Dedifferentiated amniotic fluid mesenchymal stem cell (primary cell): ENCODE measurements around the gene PARVA.

Experiments
- DNase-seq: peaks from one replicate; pipeline ENCODE4 v3.0.0-alpha.2; 2016; ENCODE audit errors: extremely low spot score

The PARVA gene

DNA sequence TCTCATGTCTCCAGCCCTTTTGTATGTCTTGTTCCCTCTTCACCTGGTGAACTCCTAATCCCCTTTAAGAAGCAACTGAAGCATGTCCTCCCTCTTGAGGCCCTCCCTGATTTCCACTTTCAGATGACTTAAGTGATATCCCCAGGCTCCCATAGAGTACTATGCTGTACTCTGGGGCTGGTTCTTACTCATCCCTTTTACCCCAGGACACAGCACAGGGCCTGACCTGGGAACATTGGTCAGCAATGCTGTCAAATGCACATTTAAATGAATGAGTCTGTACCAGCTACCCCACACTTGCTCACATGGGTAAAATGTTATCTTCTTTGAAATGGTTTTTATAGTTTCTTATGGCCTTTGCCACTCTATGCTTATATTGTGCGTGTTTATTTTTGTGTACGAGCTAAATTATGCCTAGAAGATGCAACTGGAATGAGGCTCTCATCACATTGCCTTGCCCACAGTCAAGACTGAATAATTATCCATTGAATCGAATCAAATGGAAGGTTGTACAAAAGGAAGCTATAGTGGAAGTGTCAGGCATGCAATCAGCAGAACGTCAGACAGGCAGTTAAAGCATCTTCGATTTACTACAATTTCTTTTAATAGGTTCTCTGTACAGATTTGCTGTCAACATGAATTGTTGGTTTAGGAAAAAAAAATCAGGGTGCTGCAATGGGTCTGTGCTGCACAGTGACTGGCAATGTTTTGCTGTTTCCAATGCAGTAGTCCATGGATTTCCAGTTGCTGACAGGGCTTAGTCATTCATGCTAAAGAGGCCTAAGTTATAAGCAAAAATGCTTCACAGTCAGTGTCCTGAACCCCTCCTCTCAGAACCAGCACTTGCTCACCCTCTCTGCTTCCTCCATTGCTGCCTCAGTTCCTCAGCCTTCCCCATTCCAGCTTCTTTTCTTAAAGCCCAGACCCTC is 79.5 kb downstream of the PARVA start:
- peak; percentile 34 for DNase-seq

DNA sequence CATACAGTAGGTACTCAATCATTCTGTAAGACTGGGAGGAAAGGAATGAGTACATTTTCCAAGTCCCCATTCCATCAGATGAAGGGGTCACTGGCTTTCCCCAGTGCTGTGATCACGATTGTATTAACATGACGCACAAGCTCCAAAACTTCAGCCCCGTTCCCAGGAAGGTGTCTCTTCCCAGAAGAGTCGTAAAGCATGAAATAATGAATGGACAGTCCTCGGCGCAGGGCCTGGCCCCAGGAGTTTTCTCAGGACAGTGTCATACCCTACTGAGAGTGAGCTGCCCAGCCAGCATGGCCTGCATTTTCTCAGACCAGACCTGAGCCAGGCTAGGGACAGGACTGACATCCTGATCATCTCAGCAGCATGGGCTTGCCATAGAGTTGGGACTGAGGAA is 80.7 kb downstream of the PARVA start:
- no peak for DNase-seq

DNA sequence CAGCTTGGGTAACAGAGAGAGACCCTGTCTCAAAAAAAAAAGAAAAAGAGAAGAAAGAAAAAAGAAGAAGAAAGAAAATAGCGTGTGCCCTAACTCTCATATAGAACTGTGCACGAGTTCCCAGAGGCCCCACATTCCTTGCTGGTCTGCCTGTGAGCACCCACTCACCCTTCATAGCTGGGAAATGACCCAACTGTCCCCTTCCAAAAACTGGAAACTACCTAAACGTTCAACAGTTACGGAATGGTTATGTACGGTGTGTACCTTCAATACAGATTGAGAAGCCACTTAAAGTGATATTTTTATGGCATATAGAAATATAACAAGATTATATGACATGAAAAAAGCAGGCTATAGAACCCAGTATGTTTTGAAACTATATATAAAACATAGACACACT is 82.0 kb downstream of the PARVA start:
- DNase-seq = no peak

DNA sequence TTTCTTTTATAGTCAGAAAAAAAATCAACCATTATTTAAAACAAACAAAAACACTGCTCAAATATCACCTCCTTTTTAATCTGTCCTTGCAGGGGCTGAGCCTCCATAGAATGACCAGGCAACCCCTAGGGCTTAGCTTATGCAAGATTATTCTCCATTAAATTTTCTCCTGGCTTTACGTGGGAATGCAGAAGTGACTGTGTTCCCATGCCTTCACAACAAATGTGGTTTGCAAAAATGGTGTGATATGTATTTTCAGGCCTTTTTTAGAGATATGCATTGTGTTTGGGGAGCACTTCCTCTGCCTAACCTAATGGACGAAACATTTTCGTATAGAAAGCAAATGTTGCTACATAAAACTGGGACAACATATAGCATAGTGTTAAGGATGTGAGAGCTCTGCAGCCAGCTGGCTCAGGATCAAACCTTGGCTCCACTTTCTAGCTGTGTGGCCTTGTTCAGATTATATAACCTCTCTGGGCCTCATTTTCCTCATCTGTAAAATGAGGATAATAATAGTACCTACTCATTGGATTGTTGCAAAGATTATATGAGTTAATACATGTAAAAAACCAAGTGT is 82.6 kb downstream of the PARVA start:
- DNase-seq = no peak

DNA sequence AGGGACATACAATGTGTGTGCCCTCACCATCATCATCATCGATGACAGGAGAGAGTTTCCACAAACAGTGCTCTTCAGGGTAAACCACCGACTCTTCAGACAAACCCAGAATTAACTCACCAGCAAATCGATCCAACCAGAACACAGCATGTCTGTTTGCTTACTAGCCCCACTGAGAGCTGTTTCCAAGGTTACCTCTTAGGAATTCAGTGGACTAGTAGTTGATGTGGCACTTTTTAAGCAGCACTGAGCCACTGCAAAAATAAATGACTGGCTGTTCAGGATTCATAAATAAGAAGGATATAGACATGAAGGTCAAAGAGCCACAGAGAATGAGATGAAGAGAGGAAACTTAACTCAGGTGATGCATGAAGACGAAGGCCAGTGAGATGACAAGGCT is 83.1 kb downstream of the PARVA start:
- DNase-seq = no peak

DNA sequence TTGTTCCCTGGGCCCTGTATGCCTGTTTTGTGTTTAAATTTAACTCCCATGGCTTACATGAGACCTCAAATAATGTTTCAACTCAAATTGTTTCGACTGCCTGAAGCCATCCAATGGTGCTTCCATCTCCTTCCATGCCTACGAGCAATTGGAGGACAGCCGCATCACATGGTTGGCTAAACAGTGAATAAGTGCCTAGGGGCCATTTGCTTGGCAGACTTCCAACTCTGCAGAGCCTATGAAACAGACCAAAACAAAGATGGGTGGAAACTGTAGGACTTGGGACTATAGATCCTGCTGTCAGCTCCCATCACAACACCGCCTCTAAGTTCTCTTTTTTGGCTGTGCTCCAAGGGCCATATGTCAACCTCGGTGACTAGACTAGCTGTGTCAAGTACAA is 84.1 kb downstream of the PARVA start:
- DNase-seq = no peak

DNA sequence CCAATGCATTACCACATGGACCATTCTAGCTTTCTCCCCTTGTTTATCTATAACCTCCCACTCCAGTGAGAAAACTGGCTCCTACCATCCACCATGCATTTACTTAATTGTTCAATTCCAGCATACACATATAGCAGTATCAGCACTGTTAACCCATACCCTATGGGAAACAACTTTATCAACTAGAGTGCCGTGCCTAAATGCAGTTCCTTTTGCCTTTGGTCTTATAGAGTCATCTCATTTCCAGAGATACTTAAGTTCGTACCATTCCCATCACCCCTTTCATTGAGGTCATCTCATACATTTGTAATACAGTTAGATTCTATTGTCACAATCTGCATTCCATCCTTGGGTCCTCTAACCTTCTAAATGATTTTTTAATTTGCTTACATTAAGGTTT is 86.9 kb downstream of the PARVA start:
- DNase-seq = no peak

DNA sequence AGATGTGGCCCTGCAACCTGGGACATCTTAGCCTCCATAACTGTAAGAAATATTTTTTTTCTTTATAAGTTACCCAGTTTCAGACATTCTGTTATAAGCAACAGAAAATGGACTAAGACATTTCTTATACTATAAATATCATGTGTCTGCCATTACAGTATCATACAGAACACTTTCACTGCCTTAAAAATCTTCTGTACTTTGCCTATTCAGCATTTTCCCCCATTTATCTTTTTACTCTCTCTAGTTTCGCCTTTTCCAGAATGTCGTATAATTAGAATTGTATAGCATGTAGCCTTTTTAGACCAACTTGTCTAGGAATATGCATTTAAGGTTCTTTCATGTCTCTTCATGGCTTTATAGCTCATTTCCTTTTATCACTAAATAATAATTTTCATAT is 88.0 kb downstream of the PARVA start:
- no peak for DNase-seq

DNA sequence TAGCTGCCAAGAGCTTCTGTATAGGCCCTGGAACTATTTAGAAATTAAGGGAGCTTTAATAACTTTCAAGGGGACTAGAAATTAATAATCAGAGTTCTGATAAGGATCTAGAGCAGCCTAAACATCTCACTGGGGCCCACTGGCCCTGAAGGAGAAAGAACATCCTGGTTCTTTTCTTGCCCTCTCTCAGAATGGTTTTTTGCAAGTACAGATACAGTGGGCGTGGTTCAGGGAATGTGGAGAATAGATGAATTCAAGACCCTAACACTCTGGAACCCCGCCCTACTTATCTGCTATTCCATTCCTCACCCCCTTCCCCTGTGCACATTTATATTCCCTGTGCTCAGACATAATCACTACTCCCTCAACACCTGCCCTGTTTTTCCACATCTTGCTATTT is 90.2 kb downstream of the PARVA start:
- no peak for DNase-seq

DNA sequence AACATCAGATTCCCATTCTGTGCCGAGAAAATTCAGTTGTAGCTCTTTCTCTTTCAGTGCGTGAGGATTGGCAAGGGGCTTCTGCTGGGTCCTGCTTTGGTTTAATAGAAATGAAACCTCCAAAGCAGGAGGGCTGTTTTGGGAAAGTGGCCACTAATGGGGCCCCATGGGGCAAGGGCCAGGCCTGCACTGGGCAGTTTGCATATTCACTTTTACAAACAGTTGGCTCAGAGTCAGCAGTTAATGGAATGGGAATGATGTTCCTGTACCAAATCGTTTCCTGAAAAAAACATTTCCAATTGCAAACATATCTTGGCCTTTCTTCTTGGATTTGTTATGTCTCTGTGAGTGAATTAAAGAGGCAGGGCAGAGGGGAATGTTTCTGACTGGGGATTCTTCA is 92.1 kb downstream of the PARVA start:
- DNase-seq = no peak

DNA sequence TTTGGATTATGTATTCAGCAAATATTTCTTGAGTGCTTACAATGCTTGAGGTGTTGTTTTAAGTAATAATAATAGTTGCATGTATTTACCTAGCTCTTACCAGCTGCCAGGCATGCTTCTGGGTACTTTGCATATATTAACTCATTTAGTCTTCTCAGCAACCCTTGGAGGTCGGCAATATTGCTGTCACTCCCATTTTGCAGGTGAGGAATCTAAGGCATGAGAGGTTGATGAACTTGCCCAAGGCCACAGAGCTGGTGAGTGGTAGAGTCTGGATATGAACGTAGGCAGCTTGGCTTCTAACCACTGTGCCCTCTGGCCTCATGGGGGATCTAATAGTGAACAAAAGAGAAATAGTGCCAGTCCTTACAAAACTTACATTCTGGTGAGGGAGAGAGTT is 92.9 kb downstream of the PARVA start:
- no peak for DNase-seq

DNA sequence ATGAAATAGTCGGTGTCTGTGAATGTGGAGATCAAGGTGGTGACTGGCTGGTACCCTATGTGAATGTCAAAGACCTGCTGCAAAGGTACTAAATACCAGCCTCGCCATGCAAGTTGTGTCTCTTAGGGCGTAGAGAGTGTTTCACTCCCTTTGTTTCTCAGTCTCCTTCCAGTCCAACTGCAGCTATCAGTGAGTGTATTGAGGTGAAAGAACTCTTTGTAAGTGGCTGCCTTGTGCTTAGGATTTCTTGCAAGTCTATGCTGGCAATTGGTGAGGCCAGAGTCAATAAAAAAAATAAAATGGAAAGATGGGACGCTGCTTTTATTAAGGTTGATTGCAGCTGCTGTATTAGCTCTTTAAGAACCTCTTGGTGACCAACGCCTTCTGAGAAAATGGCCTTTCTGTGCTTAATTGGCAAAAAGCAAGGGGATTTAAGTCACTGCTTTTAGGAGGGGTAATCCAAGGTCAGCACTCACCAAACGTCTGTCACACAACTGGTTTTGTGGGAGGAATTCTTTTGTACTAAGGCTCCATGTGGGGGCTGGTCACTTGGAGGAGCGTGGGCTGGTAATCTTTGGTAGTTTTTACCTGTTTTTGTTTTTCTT is 95.1 kb downstream of the PARVA start:
- DNase-seq = no peak

DNA sequence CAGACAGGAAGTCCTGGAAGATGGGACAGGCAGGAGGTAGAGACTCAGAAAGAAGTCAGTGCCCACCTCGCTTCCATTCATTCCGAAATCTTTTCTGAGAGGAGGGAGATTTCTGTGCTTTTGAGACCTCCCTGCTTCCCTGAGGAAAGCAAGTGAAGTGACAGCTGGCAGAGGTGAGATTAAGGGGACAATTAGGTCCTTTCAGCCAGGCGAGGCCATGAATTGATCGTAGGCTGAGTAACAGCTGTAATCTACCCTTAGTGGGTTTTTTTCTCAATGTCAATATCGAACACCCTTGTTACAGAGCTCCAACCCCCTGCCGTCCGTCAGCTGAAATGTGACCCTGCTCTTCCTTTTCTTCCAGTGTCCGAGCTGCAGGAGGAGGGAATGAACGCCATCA is 96.0 kb downstream of the PARVA start:
- DNase-seq = no peak

DNA sequence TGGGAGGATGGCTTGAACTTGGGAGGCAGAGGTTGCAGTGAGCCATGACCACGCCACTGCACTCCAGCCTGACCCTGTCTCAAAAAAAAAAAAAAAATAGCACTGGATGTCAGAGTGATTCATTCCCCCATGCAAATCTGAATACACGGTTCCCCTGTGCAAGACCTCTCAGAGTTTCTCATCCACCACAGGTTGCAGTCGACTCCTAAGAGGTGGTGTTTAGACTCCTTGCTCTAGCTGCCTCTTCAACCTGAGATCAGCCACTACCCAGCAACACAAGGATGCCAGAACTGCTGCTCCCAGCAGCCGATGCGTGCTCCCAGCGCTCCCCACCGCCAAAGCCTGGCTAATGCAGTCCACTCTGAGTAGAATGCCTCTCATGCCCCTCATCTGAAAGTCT is 97.5 kb downstream of the PARVA start:
- DNase-seq = no peak

DNA sequence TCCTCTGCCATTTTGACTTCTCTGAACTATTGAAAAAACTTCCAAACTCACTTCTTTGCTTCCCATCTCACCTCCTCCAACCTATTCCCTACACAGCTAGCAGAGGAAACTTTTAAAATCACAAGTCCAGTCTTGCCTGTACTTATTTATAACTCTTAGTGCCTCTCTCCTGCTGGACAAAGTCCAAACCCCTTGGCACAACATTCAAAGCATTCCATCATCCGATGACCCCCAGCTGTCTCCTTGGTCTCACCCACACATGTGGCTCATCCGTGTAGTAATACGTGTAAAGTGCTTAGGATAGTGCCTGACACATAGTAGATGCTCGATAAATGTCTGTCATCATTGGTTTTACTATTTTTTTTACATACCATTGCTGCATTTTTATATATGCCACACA is 101.4 kb downstream of the PARVA start:
- DNase-seq = no peak

DNA sequence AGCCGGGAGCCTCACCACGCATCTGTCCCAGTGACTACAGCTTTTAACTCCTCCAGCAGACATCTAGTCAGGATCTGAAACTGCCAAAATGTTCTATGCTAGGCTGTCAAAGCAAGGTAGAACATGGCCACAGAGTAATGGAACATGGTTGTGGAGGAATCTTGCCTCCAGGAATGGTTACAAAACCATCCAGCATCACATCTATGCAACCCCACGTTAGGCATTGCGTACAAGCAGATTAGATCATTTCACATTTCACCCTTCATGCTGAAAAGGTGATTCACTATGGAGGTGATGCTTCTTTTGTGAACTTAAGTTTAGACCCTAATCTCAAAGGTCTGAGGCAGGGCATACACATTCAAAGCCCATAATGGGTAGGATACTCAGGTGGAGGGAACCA is 103.0 kb downstream of the PARVA start:
- DNase-seq = no peak

DNA sequence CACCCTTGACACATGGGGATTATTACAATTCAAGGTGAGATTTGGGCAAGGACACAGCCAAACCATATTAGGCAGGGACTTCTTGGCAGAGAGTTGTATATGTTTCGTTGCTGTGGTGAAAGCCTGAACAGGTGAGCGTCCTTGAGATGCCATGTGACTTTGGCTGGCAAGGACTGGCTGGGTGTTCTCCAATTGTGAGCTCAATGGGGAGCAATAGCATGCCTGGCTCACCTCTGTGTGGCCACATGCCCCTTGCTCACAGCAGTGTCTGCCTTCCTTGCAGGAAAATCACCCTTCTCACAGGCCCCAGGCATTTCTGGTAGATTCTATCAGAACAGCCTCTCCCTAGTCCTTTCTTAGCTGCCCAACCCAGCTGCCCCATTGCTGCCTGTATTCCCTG is 105.5 kb downstream of the PARVA start:
- no peak for DNase-seq

DNA sequence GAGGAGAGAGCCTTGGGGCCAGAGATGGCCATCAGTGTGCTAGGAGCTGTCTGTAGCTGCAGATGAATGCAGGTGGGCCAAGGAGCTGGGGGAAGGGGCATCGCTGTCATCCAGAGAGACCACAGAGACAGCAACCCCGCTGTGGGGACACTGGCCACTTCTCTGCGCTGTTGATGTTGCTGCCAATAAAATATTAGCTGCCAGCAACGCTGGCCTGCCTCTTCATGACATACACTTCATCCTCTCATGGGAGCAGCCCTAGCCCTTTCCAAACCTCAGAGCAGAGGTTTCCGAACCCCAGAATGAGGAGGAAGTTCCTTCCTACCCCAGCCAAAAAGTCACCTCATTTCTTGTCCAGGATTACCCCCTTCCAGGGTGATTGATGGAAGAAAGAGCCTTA is 106.2 kb downstream of the PARVA start:
- DNase-seq = no peak

DNA sequence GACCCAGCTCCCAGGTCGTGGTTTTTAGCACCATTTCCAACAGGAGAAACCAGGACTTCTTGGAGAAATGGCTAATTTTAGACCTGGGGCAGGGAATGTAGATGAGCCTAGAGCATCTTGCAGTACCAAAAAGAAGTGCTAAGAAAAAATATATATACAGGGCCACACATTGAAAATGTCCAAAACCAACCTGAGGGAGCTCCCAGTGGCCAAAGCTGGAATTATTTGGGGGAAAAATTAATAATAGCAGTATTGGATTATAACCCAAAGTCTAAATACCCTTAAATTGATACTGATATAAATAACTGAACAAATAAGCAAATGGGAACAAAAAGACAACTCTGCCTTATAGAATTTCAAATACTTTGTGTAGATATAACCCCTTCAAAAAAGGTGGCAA is 108.0 kb downstream of the PARVA start:
- no peak for DNase-seq

DNA sequence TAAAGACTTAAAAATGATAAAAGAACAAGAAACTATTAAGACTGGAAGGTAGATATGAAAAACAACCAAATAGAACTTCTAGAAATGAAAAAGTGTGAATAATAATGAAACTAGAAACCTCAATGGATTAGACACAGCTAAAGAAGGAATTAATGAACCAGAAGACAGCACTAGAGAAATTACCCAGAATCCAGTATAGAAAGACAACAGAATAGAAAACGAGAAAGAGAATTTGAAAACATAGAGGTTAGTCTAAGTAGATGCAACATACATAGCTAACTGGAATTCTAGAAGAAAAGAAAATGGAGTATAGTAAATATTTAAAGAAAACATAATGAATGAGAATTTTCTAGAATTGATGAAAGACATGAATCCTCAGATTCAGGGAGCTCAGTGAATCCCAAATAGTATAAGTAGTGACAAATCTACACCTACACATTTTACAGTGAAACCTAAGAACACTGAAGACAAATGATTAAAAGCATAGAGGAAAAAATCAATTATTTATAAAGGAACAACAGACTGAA is 111.9 kb downstream of the PARVA start:
- no peak for DNase-seq

DNA sequence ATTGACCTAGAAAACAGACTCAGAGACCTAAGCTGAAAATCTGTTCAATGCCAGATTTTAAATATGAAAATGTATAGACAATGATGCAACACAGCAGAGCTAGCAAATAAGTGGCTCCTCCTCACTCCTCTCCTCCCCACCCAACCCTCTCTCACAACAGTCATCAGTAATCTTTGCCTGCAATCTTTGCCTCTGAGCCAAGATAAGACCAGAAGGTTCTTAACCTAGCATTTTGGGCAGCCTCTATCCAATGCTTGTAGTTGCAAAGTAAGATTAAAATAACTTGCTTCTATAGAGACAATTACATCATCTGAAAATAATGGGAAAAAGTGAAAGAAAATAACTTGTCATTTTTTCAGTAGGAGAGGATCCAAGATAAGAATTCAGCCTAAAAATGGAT is 117.3 kb downstream of the PARVA start:
- peak; percentile 70 for DNase-seq

DNA sequence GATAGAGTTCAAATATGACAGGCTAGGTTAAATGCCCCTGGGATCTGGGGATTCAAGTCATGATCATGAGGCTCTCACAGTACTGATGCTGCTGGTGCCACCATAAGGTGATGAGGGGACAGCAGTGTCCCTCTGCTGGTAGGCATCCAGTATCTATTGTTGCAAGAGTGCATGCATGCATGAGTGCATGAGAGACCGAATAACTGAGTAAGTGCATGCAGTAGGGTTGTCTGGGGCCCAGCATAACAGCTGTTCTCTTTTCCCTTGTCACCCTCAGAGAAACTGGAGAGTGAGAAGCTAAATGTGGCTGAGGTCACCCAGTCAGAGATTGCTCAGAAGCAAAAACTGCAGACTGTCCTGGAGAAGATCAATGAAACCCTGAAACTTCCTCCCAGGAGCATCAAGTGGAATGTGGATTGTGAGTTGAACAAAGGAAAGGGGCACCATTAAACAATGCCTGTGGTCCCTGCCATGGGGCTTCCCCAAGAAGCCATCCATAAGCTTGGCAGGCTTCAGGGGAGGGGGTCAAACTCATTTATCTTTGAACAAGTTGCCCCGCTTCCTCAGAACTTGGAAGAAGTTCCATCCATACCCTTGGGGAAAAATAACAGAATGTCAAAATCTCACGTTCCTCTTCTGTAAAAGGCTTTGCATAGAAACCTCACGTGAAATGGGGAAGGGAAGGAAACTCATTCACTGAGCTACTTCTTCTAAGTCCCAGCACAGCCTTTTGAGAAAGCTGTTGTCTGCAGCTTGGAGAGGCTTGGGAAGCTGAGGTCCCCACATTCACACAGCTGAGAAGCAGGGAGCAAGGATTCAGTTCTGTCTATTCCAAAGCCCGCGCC is 119.0 kb downstream of the PARVA start:
- no peak for DNase-seq
